Skeletal muscle tissue (tissue), 4 donors: Measurements from ENCODE around the gene PDIA6. TPM values are rescaled to one million over a fixed set of nuclear protein-coding genes. Genes with fewer than 3 reads are reported as not detected.
A peak's percentile ranks its signal among the peaks of the same experiment; 100 is the strongest.

Experiments used
- H3K27ac ChIP-seq: one replicate; pipeline ENCODE4 v1.7.0; 2013; ENCODE audit warnings: mild to moderate bottlenecking, low read depth, low read length, inconsistent platforms
- H3K27me3 ChIP-seq, 3 donors: one replicate each; pipeline ENCODE4 v1.7.0; 2013; ENCODE audit warnings: low read length in 3 of 3; ENCODE audit not compliant: control insufficient read depth in 3 of 3, insufficient read depth in 3 of 3
- H3K36me3 ChIP-seq, 3 donors: one replicate each; pipeline ENCODE4 v1.7.0; 2013; ENCODE audit warnings: low read length in 3 of 3; ENCODE audit not compliant: control insufficient read depth in 3 of 3, insufficient read depth in 3 of 3
- H3K4me1 ChIP-seq, 3 donors: one replicate each; pipeline ENCODE4 v1.7.0; 2013; ENCODE audit warnings: low read length in 3 of 3, mild to moderate bottlenecking in 3 of 3; ENCODE audit not compliant: control insufficient read depth in 3 of 3, insufficient read depth in 3 of 3
- H3K4me3 ChIP-seq, 3 donors: one replicate each; pipeline ENCODE4 v1.7.0; 2013; ENCODE audit warnings: low read length in 3 of 3
- H3K9ac ChIP-seq, 3 donors: one replicate each; pipeline ENCODE4 v1.7.0; 2013; ENCODE audit warnings: low read length in 3 of 3, mild to moderate bottlenecking in 3 of 3, moderate library complexity in 2 of 3, low read depth in 1 of 3
- H3K9me3 ChIP-seq, 3 donors: one replicate each; pipeline ENCODE4 v1.7.0; 2013; ENCODE audit warnings: low read length in 3 of 3; ENCODE audit not compliant: control insufficient read depth in 3 of 3
- total RNA-seq: library from RNA; depleted of rRNA; stranded (reverse); fragments of >200 nt; gene quantifications from one replicate; pipeline ENCODE4 v1.2.3, GENCODE V29; 2014
- donor health status: Osteomylitis.

Gene PDIA6
- total RNA-seq, 1 donor from 2014 or later, result 138 TPM

- peak overlapping the region in 1 of 3 donors; percentile 11 for H3K4me3 ChIP-seq
- H3K9ac ChIP-seq, result peak overlapping the region in 2 of 3 donors; percentile 33 to 46
- peaks cover 0 to 4% (median 0%) of the 10 kb centered on the region in 3 donors for H3K9me3 ChIP-seq
- H3K36me3 ChIP-seq, result no peaks in the 10 kb centered on the region
- H3K27ac ChIP-seq, result peak overlapping the region; percentile 87
- H3K27me3 ChIP-seq, result no peaks in the 10 kb centered on the region
- peaks cover 33 to 61% (median 58%) of the 10 kb centered on the region in 3 donors for H3K4me1 ChIP-seq
These were observed 33.1 kb upstream of the PDIA6 start for GRCh38 chr2:10845640-10846039.

- Histone ChIP-seq H3K27me3 (peaks cover 0 to 3% (median 0%) of the 10 kb centered on the region in 3 donors), H3K9me3 (peaks cover 0 to 4% (median 0%) of the 10 kb centered on the region in 3 donors), H3K9ac (peak overlapping the region; percentile 65 to 82 (median 79)), H3K4me3 (peak overlapping the region; percentile 49 to 75 (median 68)), H3K27ac (peak overlapping the region; percentile 87), H3K4me1 (peaks cover 33 to 61% (median 58%) of the 10 kb centered on the region in 3 donors), H3K36me3 (no peaks in the 10 kb centered on the region)
These were observed 31.5 kb upstream of the PDIA6 start for GRCh38 chr2:10844097-10844496.

- Histone ChIP-seq H3K9me3 (peaks cover 0 to 4% (median 0%) of the 10 kb centered on the region in 3 donors), H3K27me3 (peaks cover 0 to 14% (median 6%) of the 10 kb centered on the region in 3 donors), H3K9ac (no peak overlapping the region), H3K4me3 (peak overlapping the region in 1 of 3 donors; percentile 31), H3K36me3 (no peaks in the 10 kb centered on the region), H3K4me1 (peaks cover 33 to 58% (median 51%) of the 10 kb centered on the region in 3 donors), H3K27ac (peak overlapping the region; percentile 87)
These were observed 29.9 kb upstream of the PDIA6 start for GRCh38 chr2:10842506-10842905.

GRCh38 chr2:10841547-10842219 is 29.1 kb upstream of the PDIA6 start:
- Histone ChIP-seq H3K27me3 (peaks cover 0 to 14% (median 8%) of the 10 kb centered on the region in 3 donors), H3K9me3 (peaks cover 0 to 4% (median 0%) of the 10 kb centered on the region in 3 donors), H3K27ac (no peak overlapping the region), H3K36me3 (no peaks in the 10 kb centered on the region), H3K9ac (no peak overlapping the region), H3K4me1 (peaks cover 30 to 50% (median 44%) of the 10 kb centered on the region in 3 donors), H3K4me3 (no peak overlapping the region)

- no peaks in the 10 kb centered on the region for H3K36me3 ChIP-seq
- H3K9ac ChIP-seq, result no peak overlapping the region
- H3K4me3 ChIP-seq, result no peak overlapping the region
- peaks cover 0 to 14% (median 9%) of the 10 kb centered on the region in 3 donors for H3K27me3 ChIP-seq
- peaks cover 0 to 4% (median 0%) of the 10 kb centered on the region in 3 donors for H3K9me3 ChIP-seq
- peaks cover 23 to 32% (median 29%) of the 10 kb centered on the region in 3 donors for H3K4me1 ChIP-seq
- no peak overlapping the region for H3K27ac ChIP-seq
These were observed 27.2 kb upstream of the PDIA6 start for GRCh38 chr2:10839813-10840212.

GRCh38 chr2:10838734-10839133 is 26.1 kb upstream of the PDIA6 start:
- peaks cover 17 to 22% (median 21%) of the 10 kb centered on the region in 3 donors for H3K4me1 ChIP-seq
- no peak overlapping the region for H3K9ac ChIP-seq
- H3K9me3 ChIP-seq, result peaks cover 0 to 4% (median 0%) of the 10 kb centered on the region in 3 donors
- no peaks in the 10 kb centered on the region for H3K36me3 ChIP-seq
- H3K27ac ChIP-seq, result no peak overlapping the region
- no peak overlapping the region for H3K4me3 ChIP-seq
- H3K27me3 ChIP-seq, result peaks cover 0 to 14% (median 9%) of the 10 kb centered on the region in 3 donors

- H3K27ac ChIP-seq, result no peak overlapping the region
- no peaks in the 10 kb centered on the region for H3K36me3 ChIP-seq
- peaks cover 0 to 4% (median 0%) of the 10 kb centered on the region in 3 donors for H3K9me3 ChIP-seq
- peaks cover 8 to 11% (median 11%) of the 10 kb centered on the region in 3 donors for H3K4me1 ChIP-seq
- peaks cover 3 to 21% (median 15%) of the 10 kb centered on the region in 3 donors for H3K27me3 ChIP-seq
- no peak overlapping the region for H3K9ac ChIP-seq
- H3K4me3 ChIP-seq, result no peak overlapping the region
These were observed 25.0 kb upstream of the PDIA6 start for GRCh38 chr2:10837298-10838266.

GRCh38 chr2:10835052-10835970 is 22.7 kb upstream of the PDIA6 start:
- Histone ChIP-seq H3K9ac (no peak overlapping the region), H3K4me1 (peaks cover 0 to 5% (median 0%) of the 10 kb centered on the region in 3 donors), H3K27me3 (peaks cover 14 to 36% (median 33%) of the 10 kb centered on the region in 3 donors), H3K9me3 (no peaks in the 10 kb centered on the region), H3K27ac (no peak overlapping the region), H3K36me3 (no peaks in the 10 kb centered on the region), H3K4me3 (no peak overlapping the region)

- Histone ChIP-seq H3K9me3 (no peaks in the 10 kb centered on the region), H3K27me3 (peaks cover 14 to 42% (median 35%) of the 10 kb centered on the region in 3 donors), H3K4me1 (peaks cover 0 to 5% (median 0%) of the 10 kb centered on the region in 3 donors), H3K9ac (no peak overlapping the region), H3K36me3 (no peaks in the 10 kb centered on the region), H3K4me3 (no peak overlapping the region), H3K27ac (no peak overlapping the region)
These were observed 21.6 kb upstream of the PDIA6 start for GRCh38 chr2:10834068-10834655.
